Peyer's patch (tissue), 4 donors: Measurements from ENCODE around the gene CDADC1.

Experiments used
- CTCF ChIP-seq, 6 experiments: fragments of 450-650 bp in 4 of 6; fragments of 200-600 bp in 2 of 6; sonication (generic) in 1 of 6; IDR thresholded peaks; one replicate each; pipeline ENCODE4 v1.5.1; 2017 to 2019; ENCODE audit warnings: antibody characterized with exemption in 6 of 6, mild to moderate bottlenecking in 3 of 6, moderate library complexity in 1 of 6
- POLR2A ChIP-seq, 2 donors: fragments of 450-650 bp; IDR thresholded peaks; one replicate each; pipeline ENCODE4 v1.5.1; 2017; ENCODE audit warnings: antibody characterized with exemption in 2 of 2, mild to moderate bottlenecking in 2 of 2, moderate library complexity in 2 of 2

GRCh38 chr13:49341941-49342340 lies 94.2 kb downstream of the CDADC1 start:
- TF ChIP-seq POLR2A (IDR thresholded peaks at IDR 0.05) (no peak), CTCF (IDR thresholded peaks at IDR 0.05) (no peak)
